NOMO-1 (cell line): ENCODE results near the gene MRPL1.

ENCODE experiments used
- DNase-seq, 2 experiments: peaks; one replicate each; lab custom pipeline; 2025; ENCODE audit not compliant: unreplicated experiment in 2 of 2; lab: John Stamatoyannopoulos, UW

MRPL1 gene

GRCh38 chr4:77862478-77863216, at the start of gene MRPL1:
Gene MRPL1, plus strand, starts transcription at chr4:77862830. Its CDS starts 19 bp downstream, at chr4:77862849.
- peak; percentile 92 to 96 for DNase-seq

- no peak for DNase-seq
Measured at GRCh38 chr4:77815636-77816035, 47.0 kb upstream of the MRPL1 start.

GRCh38 chr4:77816546-77816945, 46.1 kb upstream of the MRPL1 start:
- DNase-seq: no peak

- no peak for DNase-seq
Measured at GRCh38 chr4:77817304-77818072, 45.1 kb upstream of the MRPL1 start.

GRCh38 chr4:77818073-77818601, 44.5 kb upstream of the MRPL1 start:
- DNase-seq: peak; percentile 63 to 80

- DNase-seq: peak; percentile 26 to 50
Measured at GRCh38 chr4:77818602-77819403, 43.8 kb upstream of the MRPL1 start, which contains the start of gene CNOT6L. Gene CNOT6L, minus strand, starts transcription at chr4:77819368. Its CDS starts 60 bp downstream, at chr4:77819308.

- peak in 1 of 2 experiments; percentile 59 for DNase-seq
Measured at GRCh38 chr4:77819404-77819842, 43.2 kb upstream of the MRPL1 start.

- peak; percentile 79 to 89 for DNase-seq
Measured at GRCh38 chr4:77819843-77820648, 42.6 kb upstream of the MRPL1 start.

GRCh38 chr4:77820649-77821561, 41.7 kb upstream of the MRPL1 start:
- peak; percentile 44 to 57 for DNase-seq

- peak in 1 of 2 experiments; percentile 56 for DNase-seq
Measured at GRCh38 chr4:77821775-77822174, 40.9 kb upstream of the MRPL1 start.

- DNase-seq: no peak
Measured at GRCh38 chr4:77826275-77826674, 36.4 kb upstream of the MRPL1 start.

- no peak for DNase-seq
Measured at GRCh38 chr4:77827343-77827742, 35.3 kb upstream of the MRPL1 start.

- DNase-seq: no peak
Measured at GRCh38 chr4:77833126-77833724, 29.4 kb upstream of the MRPL1 start.

GRCh38 chr4:77834403-77834802, 28.2 kb upstream of the MRPL1 start:
- DNase-seq: no peak

GRCh38 chr4:77843628-77844027, 19.0 kb upstream of the MRPL1 start:
- DNase-seq: no peak

GRCh38 chr4:77844363-77844762, 18.3 kb upstream of the MRPL1 start:
- DNase-seq: no peak

- DNase-seq: no peak
Measured at GRCh38 chr4:77845400-77845799, 17.2 kb upstream of the MRPL1 start.

- DNase-seq: no peak
Measured at GRCh38 chr4:77845929-77846328, 16.7 kb upstream of the MRPL1 start.
